HuH-7.5 (cell line): ENCODE results near the gene ST7.

Experiments
- DNase-seq: peaks from one replicate; pipeline ENCODE4 v3.0.0; 2011; ENCODE audit warnings: low spot score

The ST7 gene

DNA sequence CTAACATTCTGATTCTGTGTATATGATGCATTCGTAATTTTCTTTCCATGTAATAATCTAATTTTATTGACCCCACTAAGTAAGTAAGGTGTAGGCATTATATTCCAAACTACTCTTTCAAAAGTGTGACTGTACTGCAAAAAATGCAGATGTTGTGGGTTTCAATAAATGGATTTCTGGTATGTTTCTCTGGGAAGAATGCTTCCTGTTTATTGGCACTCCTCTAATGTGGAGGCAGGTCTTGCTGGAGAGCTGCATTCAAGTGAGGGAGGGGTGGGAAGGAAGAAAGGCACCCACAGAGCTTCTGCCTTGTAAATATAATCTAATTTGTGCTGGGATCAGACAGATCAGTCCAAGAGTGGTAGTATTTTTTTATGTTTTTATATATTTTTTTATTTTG lies 23.9 kb downstream of the ST7 start:
- no peak for DNase-seq

- DNase-seq = no peak
Observed at GRCh38 chr7:116978006-116978405, 24.7 kb downstream of the ST7 start.

DNA sequence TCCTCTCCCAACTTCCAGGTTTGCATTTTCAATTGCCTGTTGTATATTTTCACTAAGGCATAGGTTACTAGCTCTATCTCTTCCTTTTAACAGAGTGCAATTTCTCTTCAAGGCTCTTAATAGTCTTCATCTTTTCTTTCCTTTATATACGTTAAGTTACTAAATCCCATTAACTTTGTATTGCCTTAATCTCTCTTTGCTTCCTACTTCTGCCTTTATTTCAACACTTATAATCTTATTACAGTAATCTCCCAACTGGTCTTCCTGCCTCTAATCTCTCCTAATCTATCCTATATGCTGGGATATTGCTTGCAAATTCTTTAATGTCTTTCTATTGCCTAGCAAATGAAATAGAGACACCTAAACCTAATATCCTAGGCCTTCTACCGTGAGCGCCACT lies 26.1 kb downstream of the ST7 start:
- no peak for DNase-seq

DNA sequence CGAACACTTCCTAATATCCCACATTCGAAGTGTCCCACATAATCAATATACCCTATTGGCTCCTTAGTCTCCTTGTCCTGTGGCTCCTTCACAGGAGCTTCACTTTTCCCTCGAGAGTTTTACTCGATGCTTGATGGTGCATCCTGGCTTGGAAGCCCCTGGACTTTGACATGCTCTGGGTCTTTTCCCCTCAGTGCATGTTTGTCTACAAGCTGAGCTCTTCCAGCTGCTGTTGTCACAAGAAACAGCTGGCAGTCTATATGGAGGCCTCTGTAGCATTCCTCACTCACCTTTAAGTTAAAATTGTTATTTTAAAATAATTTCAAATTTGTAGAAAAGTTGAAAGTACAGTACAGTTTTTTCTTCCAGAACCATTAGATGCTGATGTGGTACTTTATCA lies 27.1 kb downstream of the ST7 start:
- DNase-seq = no peak

GRCh38 chr7:116981939-116982338 lies 28.6 kb downstream of the ST7 start:
- no peak for DNase-seq

- no peak for DNase-seq
Observed at GRCh38 chr7:116984511-116984910, 31.2 kb downstream of the ST7 start.

GRCh38 chr7:116984917-116985316 lies 31.6 kb downstream of the ST7 start:
- no peak for DNase-seq

DNA sequence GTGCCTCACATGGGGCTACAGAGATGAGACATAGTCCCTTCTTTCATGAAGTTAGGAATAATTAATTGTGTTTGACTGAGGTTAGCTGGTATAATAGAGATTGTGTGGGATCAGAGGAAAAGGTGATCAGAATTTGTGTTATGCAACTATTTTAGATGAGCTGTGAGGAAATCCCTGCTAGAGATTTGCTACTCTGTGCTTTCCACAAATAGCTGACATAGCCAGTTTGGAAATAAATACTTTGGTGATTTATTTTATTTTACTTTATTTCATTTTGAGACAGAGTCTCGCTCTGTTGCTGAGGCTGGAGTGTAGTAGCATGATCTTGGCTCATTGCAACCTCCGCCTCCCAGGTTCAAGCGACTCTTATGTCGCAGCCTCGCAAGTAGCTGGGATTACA lies 32.3 kb downstream of the ST7 start:
- no peak for DNase-seq

DNA sequence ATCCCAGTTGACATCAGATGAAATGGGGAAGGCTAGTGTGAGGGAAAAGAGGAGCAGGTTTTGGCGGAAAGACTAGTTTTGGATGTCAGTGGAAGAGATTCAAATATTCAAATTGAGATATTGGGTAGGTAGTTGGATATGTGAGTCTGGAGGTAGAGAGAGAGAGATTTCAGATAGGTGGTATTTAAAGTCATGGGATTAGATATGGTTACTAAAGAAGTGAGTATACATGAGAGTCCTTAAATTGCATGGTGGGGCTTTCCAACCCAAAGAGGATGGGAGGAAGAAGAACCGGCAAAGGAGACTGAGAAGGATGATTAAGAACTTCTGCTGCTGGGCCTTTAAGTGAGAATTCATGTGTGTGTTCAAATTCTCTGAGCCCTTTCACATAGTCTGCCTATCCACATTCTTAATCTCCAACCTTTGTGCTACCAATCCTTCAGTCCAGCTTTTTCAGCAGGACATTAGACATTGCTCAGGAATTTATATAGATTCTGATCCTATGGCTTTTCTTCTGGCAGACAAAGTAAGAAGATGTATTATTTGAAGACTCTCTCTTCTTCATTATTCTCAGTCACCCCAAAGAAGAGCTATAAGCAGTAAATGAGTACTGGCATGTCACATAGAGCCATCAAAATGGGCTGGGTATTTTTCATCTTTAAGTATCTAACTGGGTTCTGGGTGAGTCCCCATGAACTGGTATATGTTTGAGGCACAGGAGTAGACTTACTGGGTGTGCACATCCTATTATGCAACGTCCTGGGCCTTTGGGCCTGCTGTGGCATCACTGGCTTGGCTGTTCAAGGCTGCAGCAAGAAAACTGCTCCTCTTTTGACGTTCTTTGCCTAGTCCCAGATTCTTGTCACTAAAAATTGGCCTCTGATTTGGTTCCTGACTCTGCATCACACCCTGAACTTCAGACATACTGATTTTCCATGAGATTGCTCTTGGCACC lies 33.6 kb downstream of the ST7 start:
- DNase-seq = no peak

GRCh38 chr7:116988363-116988989 lies 35.2 kb downstream of the ST7 start:
- no peak for DNase-seq

DNA sequence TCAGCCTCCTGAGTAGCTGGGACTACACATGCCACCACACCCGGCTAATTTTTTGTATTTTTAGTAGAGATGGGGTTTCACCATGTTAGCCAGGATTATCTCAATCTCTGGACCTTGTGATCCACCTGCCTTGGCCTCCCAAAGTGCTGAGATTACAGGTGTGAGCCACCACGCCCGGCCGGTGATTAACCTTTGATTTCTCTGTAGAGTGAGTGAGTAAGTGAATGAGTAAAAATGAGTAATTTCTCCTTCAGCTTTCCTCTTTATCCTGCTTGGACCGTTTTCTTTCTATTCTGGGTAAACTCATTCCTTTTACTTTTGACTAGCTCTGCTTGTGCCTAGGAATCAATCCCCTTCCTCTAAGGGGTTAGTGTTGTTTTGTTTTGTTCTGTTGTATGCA lies 36.8 kb downstream of the ST7 start:
- DNase-seq = no peak

- DNase-seq = no peak
Observed at GRCh38 chr7:116991233-116991632, 37.9 kb downstream of the ST7 start.

- no peak for DNase-seq
Observed at GRCh38 chr7:116994611-116995010, 41.3 kb downstream of the ST7 start.

DNA sequence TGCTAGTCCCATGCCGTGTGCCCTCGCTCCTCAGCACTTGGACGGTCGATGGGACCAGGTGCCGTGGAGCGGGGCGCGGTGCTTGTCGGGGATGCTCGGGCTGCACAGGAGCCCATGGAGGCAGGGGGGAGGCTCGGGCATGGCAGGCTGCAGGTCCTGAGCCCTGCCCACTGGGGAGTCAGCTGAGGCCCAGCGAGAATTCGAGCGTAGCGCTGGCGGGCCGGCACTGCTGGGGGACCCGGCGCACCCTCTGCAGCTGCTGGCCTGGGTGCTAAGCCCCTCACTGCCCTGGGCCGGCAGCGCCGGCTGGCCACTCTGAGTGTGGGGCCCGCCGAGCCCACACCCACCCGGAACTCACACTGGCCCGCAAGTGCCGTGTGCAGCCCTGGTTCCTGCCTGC lies 44.7 kb downstream of the ST7 start:
- no peak for DNase-seq

DNA sequence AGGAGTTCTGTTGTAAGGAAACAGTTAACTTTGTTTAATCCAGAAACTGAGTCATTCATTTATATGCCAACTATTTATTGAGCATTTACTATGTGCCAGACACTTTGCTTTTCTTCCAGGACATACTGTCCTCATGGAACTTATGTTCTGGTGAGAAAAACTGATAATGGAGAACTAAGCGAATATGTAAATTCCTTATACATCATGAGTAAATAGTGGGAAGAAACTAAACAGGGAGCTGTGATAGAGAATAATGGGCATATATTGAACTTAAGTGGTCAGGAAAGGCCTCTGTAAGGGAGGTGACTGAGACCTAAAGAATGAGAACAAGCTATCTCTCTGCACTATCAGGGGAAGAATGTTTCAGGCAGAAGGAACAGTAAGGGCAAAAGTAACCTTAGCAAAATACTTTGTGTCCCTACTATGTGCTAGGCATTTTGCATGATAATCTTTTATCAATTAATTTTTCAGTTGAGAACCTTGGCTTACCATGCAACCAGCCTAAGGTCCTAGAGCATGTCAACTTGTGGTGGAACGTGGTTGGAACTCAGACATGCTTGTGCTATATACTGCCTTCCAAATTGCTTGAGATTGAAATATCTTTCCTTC lies 45.4 kb downstream of the ST7 start:
- DNase-seq = no peak

DNA sequence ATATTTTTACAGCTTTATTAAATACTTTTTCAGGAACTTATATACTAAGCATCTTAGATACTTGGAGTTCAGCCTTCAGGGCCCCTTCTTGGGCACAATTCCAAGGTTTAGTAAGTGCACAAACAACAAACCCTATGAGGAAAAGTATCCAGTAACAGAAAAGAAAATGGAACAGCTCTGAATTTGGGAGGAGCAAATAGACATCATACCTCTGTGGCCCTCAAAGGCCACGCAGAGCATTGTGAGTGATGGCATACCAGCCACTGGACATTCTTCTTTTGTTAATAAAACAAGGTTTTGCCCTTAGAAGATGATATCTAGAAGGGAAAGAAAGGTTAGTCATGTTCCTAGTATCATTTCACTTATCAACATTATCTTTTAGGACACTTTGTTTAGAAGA lies 46.0 kb downstream of the ST7 start:
- DNase-seq = no peak

GRCh38 chr7:117001283-117001682 lies 48.0 kb downstream of the ST7 start:
- no peak for DNase-seq

GRCh38 chr7:117004899-117005298 lies 51.6 kb downstream of the ST7 start:
- DNase-seq = no peak

DNA sequence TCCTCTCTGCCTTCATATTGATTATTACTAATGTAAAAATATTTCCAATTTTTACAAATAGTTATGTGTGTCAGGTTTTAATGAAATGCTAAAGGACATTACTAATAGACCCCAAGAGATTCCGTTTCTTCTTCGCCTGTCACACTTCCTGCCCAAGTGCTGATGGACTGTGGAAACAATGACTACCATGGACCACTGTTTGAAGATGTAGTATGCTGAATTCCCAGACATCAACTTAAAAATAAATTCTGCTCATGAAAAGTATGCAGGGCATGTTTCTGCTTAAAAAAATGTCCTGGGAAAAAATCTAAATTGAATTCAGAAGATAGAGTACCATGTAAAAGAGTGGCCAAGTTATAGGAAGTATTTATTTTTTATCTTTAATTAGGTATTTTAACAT lies 52.1 kb downstream of the ST7 start:
- no peak for DNase-seq

DNA sequence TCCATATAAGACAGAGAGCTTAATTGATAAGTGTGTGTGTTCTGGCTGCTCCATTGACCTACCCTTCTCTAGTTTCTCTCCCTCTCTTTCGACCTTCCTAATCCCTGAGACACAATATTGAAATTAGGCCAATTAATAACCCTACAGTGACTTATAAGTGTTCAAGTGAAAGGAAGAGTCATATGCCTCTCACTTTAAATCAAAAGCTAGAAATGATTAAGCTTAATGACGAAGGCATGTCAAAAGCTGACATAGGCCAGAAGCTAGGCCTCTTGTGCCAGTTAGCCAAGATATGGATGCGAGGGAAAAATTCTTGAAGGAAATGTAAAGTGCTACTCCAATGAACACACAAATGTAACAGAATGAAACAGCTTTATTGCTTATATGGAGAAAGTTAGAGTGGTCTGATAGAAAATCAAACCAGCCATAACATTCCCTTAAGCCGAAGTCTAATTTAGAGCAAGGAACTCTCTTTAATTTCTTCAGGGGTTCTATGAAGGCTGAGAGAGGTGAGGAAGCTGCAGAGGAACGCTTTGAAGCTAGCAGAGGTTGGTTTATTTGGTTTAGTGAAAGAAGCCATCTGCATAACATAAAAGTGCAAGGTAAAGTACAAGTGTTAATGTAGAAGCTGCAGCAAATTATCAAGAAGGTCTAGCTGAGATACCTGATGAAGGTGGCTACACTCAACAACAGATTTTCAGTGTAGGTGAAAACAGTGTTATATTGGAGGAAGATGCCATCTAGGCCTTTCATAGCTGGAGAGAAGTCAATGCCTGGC lies 53.8 kb downstream of the ST7 start:
- DNase-seq = no peak

GRCh38 chr7:117008118-117008885 lies 55.0 kb downstream of the ST7 start:
- DNase-seq = no peak
